NCI-H1417 (cell line): ENCODE results near the gene TRIM22.
"Not testable (repeated sequence)": the region's sequence is repeated elsewhere in the genome, so short reads cannot be mapped to it uniquely, and the experiment has no call there.

Experiments used
- DNase-seq, 3 experiments: peaks; one replicate each; lab custom pipeline; 2025; lab: John Stamatoyannopoulos, UW

The TRIM22 gene, protein sequence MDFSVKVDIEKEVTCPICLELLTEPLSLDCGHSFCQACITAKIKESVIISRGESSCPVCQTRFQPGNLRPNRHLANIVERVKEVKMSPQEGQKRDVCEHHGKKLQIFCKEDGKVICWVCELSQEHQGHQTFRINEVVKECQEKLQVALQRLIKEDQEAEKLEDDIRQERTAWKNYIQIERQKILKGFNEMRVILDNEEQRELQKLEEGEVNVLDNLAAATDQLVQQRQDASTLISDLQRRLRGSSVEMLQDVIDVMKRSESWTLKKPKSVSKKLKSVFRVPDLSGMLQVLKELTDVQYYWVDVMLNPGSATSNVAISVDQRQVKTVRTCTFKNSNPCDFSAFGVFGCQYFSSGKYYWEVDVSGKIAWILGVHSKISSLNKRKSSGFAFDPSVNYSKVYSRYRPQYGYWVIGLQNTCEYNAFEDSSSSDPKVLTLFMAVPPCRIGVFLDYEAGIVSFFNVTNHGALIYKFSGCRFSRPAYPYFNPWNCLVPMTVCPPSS

GRCh38 chr11:5689551-5689983 lies at the start of gene TRIM22:
Gene TRIM22, plus strand, starts transcription at chr11:5689790. Its CDS starts 6,443 bp downstream, at chr11:5696233.
- no peak for DNase-seq

DNA sequence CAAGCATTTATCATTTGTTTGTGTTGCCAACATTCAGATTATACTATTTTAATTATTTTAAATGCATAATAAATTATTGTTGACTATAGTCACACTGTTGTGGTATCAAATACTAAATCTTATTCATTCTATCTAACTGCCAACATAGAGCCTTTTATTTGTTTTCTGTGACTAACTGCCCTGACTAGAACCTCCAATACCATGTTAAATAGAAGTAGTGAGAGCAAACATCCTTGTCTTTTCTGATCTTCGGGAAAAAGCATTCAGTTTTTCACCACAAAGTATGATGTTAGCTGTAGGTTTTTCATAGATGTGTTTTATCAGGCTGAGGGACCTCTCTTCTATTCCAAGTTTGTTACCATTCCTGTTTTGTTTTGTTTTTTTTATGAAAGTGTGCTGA lies 49.6 kb upstream of the TRIM22 start:
- DNase-seq = no peak

GRCh38 chr11:5643585-5643984 lies 46.0 kb upstream of the TRIM22 start:
- no peak for DNase-seq

GRCh38 chr11:5646139-5646538 lies 43.5 kb upstream of the TRIM22 start:
- DNase-seq = no peak

- no peak for DNase-seq
Measured at GRCh38 chr11:5655474-5655873, 34.1 kb upstream of the TRIM22 start.

GRCh38 chr11:5656956-5657355 lies 32.6 kb upstream of the TRIM22 start:
- DNase-seq = not testable (repeated sequence)

DNA sequence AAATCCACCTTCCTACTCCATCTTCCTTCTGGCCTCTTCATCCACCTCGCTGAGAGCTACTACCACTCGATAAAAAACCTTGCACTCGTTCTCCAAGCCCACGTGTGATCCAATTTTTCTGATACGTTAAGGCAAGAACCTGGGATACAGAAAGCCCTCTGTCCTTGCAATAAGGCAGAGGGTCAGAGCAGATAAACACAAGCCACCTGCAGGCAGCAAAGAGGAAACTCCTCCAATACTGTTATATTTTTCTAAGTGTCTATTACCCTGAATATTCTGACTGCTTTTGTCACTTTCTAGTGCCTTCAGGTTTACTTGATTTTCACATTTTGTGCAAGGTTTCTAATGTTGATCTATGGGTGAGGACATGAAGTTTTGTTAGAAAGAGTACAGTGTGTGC lies 31.3 kb upstream of the TRIM22 start:
- no peak for DNase-seq

DNA sequence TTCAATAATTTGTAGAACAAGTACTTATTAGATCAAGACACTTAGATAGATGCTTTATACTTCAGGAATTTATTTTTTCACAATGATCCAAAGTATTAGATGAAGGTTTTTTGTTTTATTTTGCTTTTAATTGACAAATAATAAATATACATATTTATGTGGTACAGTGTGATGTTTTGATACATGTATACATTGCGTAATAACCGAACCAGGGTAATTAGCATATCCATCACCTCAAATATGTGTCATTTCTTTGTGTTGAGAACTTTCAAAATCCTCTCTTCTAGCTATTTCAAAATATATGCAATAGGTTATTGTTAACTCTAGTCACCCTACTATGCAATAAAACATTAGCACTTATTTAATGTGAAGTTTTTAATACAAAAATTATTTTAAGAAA lies 26.1 kb upstream of the TRIM22 start:
- no peak for DNase-seq

DNA sequence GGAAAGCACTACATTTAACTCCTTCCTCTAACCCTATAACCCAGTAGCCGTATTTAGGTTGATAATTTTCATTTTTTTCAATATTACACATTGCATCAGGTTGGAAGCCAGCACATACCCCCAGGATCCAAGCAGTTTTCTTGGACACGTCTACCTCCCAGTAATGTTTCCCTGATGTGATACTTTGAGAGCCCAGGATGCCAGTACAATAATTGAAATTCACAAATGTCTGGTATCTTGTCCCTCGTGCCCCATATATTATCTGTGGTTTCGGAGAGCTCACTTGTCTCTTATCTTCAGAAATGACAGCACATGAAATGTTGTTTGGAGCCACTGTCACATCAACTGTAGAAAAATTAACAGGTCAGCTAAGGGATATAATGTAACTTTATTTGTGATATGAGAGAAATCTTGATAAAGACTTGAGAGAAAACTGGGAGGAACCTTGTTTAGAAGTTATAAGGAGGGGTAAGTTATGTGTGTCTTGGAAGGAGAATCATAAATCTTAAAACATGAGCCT lies 24.5 kb upstream of the TRIM22 start:
- DNase-seq = no peak

DNA sequence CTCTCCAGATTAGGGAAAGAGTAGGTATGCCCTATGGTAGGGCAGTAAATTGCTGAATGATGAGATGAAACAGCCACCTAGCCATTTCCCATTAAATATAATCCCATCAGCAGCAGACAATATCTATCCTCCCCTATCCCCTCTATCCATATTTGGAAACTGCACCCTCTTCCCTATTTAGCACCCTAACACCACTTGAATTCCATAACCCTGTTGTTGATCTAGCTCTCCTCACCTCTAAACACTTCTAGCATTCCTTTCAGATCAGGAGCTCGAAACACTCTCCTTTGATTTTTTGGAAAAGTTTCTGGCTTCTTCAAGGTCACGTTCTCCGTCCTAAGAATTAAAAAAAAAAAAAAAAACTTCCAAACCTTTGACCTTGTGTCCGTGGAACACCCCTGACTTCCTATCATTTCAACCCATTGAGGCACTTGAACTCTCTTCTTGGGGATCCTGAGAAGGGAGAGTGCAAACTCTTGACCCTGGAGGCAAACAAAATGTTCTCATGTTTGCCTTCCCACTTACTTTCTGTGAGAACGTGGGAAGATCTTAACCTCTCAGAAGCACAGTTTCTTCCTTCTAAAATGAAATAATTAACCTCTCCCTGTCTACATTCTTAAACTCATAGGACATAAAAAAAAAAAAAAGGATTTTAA lies 23.7 kb upstream of the TRIM22 start:
- DNase-seq = no peak

- DNase-seq = no peak
Measured at GRCh38 chr11:5666402-5666793, 23.2 kb upstream of the TRIM22 start.

DNA sequence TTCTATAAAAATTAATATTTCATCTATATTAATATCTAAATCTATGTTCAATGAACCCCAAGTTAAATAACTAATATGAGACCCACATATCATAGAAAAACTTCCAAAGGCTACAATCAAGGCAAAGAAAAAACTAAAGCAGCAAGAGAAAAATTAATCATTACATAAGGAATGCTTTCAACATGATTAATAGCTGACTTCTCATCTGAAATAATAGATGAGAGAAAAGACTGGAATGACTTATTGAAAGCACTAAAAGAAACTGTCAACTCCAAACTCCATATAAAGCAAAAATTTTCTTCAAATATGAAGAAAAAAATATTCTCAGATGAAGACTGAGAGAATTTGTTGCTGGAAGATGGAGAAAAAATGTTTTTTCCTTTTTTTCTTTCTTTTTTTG lies 17.8 kb upstream of the TRIM22 start:
- DNase-seq = no peak

GRCh38 chr11:5674391-5674790 lies 15.2 kb upstream of the TRIM22 start:
- no peak for DNase-seq

DNA sequence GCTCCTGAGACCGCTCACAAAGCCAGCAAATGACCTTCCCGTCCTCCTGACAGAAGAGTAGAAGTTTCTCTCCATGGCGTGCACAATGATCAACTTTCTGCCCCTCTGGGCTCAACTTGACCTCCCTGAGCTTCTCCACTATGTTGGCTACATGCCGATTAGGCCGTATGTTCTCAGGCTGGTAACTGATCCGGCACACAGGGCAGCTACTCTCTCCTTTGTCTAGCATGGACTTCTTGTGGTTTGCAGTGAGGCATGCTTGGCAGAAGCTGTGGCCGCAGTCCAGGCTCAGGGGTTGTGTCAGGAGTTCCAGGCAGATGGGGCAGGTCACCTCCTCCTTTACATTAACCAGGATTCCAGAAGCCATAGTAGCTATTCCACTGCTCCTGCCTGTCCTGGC lies 9.8 kb upstream of the TRIM22 start:
- no peak for DNase-seq

GRCh38 chr11:5682890-5683441 lies 6.6 kb upstream of the TRIM22 start:
- not testable (repeated sequence) for DNase-seq

- DNase-seq = not testable (repeated sequence)
Measured at GRCh38 chr11:5683620-5684019, 6.0 kb upstream of the TRIM22 start.

DNA sequence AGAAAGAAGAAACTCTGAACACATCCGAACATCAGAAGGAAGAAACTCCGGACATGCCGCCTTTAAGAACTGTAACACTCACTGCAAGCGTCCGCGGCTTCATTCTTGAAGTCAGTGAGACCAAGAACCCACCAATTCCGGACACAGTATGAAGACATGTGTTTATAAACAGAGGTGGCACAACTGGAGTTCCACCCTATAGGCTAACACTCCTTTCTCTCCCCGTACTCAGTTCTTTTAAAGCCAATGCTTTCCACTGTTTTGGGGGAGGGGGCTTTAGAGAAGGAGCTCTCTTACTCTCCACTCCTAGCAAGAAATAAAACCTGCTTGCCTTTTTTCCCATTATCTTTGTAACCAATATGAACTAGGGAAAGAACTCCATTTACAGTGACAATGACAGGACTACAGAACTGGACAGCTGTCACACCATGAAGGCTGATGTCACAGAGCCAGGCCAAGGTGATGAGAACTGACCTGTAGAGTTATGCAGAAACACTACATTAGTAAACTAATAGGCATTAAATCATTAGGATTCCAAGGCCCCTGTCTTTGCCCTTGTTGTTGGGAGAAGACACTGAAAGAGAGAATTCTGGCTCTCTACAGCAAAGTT lies 5.4 kb upstream of the TRIM22 start:
- no peak for DNase-seq

DNA sequence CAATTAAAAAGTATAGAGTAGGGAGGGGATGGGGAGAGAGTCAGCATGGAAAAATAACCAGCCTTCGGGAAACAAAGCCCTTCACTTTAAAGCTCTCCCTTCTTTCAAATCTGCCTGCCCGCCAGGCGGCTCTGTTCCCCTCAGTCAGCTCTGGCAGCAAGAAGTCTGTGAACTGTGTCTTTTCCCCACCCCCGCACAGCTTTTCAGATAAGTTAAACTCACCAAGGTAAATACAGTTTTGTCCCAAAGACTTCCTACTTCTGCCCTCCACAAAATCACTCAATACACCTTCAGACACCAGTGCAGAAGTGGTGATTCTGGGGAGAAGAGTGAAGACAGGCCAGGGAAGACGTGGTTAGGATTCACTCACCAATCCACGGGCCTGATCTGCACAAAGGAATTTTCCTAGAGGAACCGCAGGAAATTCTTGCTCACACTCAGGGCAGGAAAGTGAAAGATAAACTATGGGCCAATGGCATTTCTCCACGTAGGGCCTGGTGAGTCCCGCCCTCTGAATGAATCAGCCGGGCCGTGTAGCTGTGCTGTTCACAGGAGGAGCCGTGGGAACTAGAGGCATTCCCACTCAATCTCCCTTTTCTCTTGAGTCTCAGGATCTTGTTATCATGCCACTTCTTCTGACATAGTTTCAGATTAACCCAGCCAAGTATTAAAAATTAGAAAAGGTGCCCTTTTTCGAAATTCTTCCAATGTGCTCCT lies 4.8 kb upstream of the TRIM22 start, which contains the start of gene TRIM5:
Gene TRIM5, minus strand, starts transcription at position 429 of the 717 bp plus-strand sequence. CDS start 4,897 bp downstream, outside the sequence.
- DNase-seq = no peak

DNA sequence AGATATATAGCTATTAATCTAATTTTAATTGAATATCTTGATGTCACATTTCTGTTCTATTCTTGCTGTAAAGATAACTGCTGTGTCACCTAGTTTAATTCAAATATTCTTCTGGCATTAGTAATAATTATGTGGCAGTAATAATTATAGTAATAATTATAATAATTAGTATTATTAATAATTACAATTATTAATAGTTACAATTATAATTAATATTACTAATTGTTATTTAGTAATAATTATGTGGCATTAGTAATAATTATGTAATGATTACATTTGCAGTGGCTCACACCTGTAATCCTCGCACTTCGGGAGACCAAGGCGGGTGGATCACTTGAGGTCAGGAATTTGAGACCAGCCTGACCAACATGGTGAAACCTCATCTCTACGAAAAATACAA lies 3.2 kb upstream of the TRIM22 start:
- DNase-seq = no peak

- DNase-seq = no peak
Measured at GRCh38 chr11:5688482-5688881, 1.1 kb upstream of the TRIM22 start.

DNA sequence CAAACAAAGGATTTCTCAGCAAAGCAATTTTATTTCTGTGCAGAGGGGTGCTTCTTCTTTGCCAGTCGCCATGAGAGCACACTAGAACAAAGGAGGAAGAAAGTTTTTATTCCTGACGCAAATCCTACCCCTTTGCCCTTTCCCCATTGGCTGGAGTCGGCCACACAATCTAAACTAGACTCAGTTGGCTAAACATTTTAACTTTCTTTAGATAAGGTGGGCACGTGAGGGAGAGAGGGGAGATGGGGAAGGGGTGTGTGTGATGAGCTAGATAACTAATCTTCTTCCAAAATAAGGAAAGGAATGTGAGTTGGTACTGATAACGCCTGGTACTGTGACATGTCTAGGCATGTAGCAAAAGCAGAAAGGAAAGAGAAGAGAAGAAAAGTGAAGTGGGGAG lies 626 bp downstream of the TRIM22 start:
- DNase-seq = no peak

DNA sequence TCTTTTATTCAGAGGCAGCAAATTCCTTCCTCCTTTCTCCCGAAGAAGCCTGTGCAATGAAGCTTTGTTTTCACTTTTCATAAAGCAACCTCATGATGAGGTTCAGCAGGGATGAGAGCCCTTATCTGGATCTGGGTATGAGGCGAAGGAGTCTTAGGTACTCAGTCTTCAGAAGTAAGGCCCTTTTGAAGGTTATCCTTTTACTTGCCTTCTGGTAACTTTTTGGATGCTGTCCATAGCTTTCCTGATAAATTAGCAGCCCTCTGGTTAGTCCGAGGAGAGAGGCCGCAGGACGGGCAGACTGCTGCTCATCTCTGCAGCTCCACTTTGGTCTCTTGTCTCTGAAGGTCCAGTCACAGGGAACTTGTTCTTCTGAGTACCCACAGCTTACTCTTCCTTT lies 1.1 kb downstream of the TRIM22 start:
- DNase-seq = no peak
